ENCODE data around the gene SPSB2. TPM values are rescaled to one million over a fixed set of nuclear protein-coding genes. Genes with fewer than 3 reads are reported as not detected.

Gene SPSB2
- polyA plus RNA-seq, 1 of the 3 experiments (the other 2 are of a cell fraction), result 16.9 TPM

DNA sequence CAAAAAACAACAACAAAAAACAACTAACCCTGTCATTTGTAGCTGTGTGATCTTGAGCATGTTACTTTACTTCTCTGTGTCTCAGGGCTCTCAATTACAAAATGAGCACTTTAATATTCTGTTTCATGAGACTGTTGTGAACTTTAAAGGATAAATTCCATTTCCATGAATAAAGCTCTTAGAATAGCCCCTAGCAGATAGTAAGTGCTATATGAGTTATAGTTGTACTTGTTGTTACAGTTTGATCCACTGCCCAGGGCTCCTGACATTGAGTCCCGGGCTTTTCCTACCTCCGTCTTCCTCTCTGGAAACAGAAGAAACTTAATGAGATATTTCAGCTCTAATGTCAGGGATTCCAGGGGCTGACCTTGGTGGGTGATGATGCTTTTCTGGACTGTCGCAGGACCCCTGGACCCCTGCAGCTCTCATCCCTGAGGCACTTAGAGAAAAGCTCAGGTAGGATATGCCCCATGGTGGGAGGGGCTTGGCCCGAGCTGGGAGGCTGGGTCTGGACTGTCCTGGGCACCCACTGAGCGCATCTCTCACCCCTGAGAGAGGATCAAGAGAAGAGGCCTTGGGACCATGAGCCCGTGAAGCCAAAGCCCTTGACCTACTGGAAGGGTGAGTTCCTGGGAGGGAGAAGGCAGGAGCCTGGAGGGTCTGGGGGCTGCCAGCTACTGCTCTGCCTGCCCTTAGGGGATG, 39.8 kb downstream of the SPSB2 start:
- Histone ChIP-seq H3K9me2 (no peaks in the 10 kb centered on the region), H3F3A (replicated peaks; ENCODE audit: insufficient read depth) (no peaks in the 10 kb centered on the region), H3K4me2 (no peak overlapping the region), H3K27me3 (ENCODE audit: insufficient read depth) (no peaks in the 10 kb centered on the region), H3K36me3 (replicated peaks in 1 of 2; ENCODE audit: control insufficient read depth in 1 of 2, insufficient read depth in 2 of 2, low read length in 1 of 2) (peaks cover 40 to 59% of the 10 kb centered on the region in 2 experiments), H3K27ac (ENCODE audit: low read depth in 2 of 2, low read length in 1 of 2) (no peak overlapping the region), H3K4me3 (ENCODE audit: low read depth in 2 of 2, low read length in 1 of 2) (no peak overlapping the region), H3K9ac (no peak overlapping the region), H2AFZ (ENCODE audit: low read depth) (no peak overlapping the region), H3K79me2 (ENCODE audit: insufficient read depth) (peaks cover 26% of the 10 kb centered on the region), H3K9me3 (no peaks in the 10 kb centered on the region), H3K4me1 (ENCODE audit: control insufficient read depth in 1 of 2, insufficient read depth in 2 of 2, low read depth in 1 of 2, low read length in 1 of 2) (peaks cover 0 to 11% of the 10 kb centered on the region in 2 experiments; a peak in 1 of 4 replicates), H4K20me1 (ENCODE audit: insufficient read depth) (0 out of 2 replicates have a peak, but pooled peaks cover 11% of the 10 kb centered on the region)
- TF ChIP-seq MXI1 (IDR thresholded peaks at IDR 0.05; ENCODE audit: low read depth, low read length) (no peak), RAD21 (IDR thresholded peaks at IDR 0.05; ENCODE audit: low read length) (no peak), POLR2AphosphoS5 (IDR thresholded peaks at IDR 0.05; ENCODE audit: low read depth, low read length) (no peak), RCOR1 (IDR thresholded peaks at IDR 0.05; ENCODE audit: low read length) (no peak), RFX5 (IDR thresholded peaks at IDR 0.05; ENCODE audit: low read length) (no peak), CHD2 (IDR thresholded peaks at IDR 0.05; ENCODE audit: low read length, partially characterized antibody) (no peak), TCF12 (IDR thresholded peaks at IDR 0.05) (no peak)
- TF ChIP-seq, protein P1, sequence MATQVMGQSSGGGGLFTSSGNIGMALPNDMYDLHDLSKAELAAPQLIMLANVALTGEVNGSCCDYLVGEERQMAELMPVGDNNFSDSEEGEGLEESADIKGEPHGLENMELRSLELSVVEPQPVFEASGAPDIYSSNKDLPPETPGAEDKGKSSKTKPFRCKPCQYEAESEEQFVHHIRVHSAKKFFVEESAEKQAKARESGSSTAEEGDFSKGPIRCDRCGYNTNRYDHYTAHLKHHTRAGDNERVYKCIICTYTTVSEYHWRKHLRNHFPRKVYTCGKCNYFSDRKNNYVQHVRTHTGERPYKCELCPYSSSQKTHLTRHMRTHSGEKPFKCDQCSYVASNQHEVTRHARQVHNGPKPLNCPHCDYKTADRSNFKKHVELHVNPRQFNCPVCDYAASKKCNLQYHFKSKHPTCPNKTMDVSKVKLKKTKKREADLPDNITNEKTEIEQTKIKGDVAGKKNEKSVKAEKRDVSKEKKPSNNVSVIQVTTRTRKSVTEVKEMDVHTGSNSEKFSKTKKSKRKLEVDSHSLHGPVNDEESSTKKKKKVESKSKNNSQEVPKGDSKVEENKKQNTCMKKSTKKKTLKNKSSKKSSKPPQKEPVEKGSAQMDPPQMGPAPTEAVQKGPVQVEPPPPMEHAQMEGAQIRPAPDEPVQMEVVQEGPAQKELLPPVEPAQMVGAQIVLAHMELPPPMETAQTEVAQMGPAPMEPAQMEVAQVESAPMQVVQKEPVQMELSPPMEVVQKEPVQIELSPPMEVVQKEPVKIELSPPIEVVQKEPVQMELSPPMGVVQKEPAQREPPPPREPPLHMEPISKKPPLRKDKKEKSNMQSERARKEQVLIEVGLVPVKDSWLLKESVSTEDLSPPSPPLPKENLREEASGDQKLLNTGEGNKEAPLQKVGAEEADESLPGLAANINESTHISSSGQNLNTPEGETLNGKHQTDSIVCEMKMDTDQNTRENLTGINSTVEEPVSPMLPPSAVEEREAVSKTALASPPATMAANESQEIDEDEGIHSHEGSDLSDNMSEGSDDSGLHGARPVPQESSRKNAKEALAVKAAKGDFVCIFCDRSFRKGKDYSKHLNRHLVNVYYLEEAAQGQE (IDR thresholded peaks at IDR 0.05; ENCODE audit: low read depth, low read length), result no peak
- TF ChIP-seq, protein P2, sequence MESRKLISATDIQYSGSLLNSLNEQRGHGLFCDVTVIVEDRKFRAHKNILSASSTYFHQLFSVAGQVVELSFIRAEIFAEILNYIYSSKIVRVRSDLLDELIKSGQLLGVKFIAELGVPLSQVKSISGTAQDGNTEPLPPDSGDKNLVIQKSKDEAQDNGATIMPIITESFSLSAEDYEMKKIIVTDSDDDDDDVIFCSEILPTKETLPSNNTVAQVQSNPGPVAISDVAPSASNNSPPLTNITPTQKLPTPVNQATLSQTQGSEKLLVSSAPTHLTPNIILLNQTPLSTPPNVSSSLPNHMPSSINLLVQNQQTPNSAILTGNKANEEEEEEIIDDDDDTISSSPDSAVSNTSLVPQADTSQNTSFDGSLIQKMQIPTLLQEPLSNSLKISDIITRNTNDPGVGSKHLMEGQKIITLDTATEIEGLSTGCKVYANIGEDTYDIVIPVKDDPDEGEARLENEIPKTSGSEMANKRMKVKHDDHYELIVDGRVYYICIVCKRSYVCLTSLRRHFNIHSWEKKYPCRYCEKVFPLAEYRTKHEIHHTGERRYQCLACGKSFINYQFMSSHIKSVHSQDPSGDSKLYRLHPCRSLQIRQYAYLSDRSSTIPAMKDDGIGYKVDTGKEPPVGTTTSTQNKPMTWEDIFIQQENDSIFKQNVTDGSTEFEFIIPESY (IDR thresholded peaks at IDR 0.05; ENCODE audit: borderline replicate concordance, low read depth), result no peak
- DNase-seq, result no peak
- ChIA-PET CTCF (interaction anchor here (0.6 to 14.1 kb wide), 10 partner anchors 9 to 279 kb away, joined by 3 to 225 read pairs (median 6); partner anchors contain the start of genes CDCA3, GNB3, GPR162 and MLF2), POLR2A (interaction anchor here (2.0 kb wide), 1 partner anchor 20 kb away, joined by 5 read pairs; no protein-coding TSS in a partner anchor)
- WGBS (ENCODE audit: low lambda C conversion rate), result 98% methylated on average over 5 of the region's 6 CpGs

DNA sequence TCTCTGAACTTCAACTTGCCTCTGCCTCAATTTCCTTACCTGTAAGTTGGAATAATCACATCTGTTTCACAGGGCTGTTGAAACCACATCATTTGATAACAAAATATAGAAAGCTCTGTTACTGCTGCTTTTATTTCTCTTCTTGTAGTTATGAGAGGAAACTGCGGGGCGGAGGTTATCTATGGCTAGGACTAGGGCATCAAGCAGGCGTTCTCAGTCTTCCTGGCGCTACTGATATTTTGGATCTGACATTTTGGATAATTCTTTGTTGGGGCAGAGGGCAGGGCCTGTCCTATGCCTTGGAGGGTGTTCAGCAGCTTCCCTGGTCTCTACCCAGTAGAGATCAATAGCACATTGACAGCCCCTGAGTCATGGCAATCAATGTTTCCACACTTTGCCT, 41.0 kb downstream of the SPSB2 start:
- H3K9me2 ChIP-seq, result no peaks in the 10 kb centered on the region
- no peak overlapping the region for H3K4me2 ChIP-seq
- H3K27me3 ChIP-seq (ENCODE audit: insufficient read depth), result no peaks in the 10 kb centered on the region
- WGBS (ENCODE audit: low lambda C conversion rate), result 99% methylated on average over 4 of the region's 4 CpGs
- TF ChIP-seq YY1 (IDR thresholded peaks at IDR 0.05; ENCODE audit: low read depth) (no peak), FOSL2 (IDR thresholded peaks at IDR 0.05; ENCODE audit: borderline replicate concordance, low read depth) (no peak), JUND (IDR thresholded peaks at IDR 0.05) (no peak), TAF1 (IDR thresholded peaks at IDR 0.05; ENCODE audit: borderline replicate concordance, low read depth, low read length) (no peak), TEAD4 (IDR thresholded peaks at IDR 0.05; ENCODE audit: borderline replicate concordance, insufficient read depth) (no peak), NRF1 (IDR thresholded peaks at IDR 0.05; ENCODE audit: low read depth, low read length) (no peak), FOXM1 (IDR thresholded peaks at IDR 0.05; ENCODE audit: low read depth) (no peak), CHD2 (IDR thresholded peaks at IDR 0.05; ENCODE audit: low read length, partially characterized antibody) (no peak), MXI1 (IDR thresholded peaks at IDR 0.05; ENCODE audit: low read depth, low read length) (no peak), NFIC (IDR thresholded peaks at IDR 0.05; ENCODE audit: borderline replicate concordance) (no peak), RFX5 (IDR thresholded peaks at IDR 0.05; ENCODE audit: low read length) (no peak)
- peaks cover 2 to 18% of the 10 kb centered on the region in 2 experiments; a peak in 2 of 4 replicates for H3K4me1 ChIP-seq (ENCODE audit: control insufficient read depth in 1 of 2, insufficient read depth in 2 of 2, low read depth in 1 of 2, low read length in 1 of 2)
- no peak overlapping the region for H3K27ac ChIP-seq (ENCODE audit: low read depth in 2 of 2, low read length in 1 of 2)
- no peak overlapping the region for H3K9ac ChIP-seq
- peaks cover 31% of the 10 kb centered on the region for H3K79me2 ChIP-seq (ENCODE audit: insufficient read depth)
- no peak overlapping the region for H3K4me3 ChIP-seq (ENCODE audit: low read depth in 2 of 2, low read length in 1 of 2)
- H4K20me1 ChIP-seq (ENCODE audit: insufficient read depth), result 0 out of 2 replicates have a peak, but pooled peaks cover 11% of the 10 kb centered on the region
- no peak for DNase-seq
- CTCF ChIA-PET, result interaction anchor here (0.7 to 14.1 kb wide), 5 partner anchors 16 to 229 kb away, joined by 3 to 246 read pairs (median 3); partner anchors contain the start of genes CDCA3, GNB3, MLF2 and USP5
- H3K9me3 ChIP-seq, result no peaks in the 10 kb centered on the region
- POLR2A ChIA-PET, result interaction anchor here (2.0 kb wide), 1 partner anchor 21 kb away, joined by 5 read pairs; no protein-coding TSS in a partner anchor
- H2AFZ ChIP-seq (ENCODE audit: low read depth), result no peak overlapping the region
- H3F3A ChIP-seq (replicated peaks; ENCODE audit: insufficient read depth), result peaks cover under 1% of the 10 kb centered on the region
- peaks cover 32 to 46% of the 10 kb centered on the region in 2 experiments for H3K36me3 ChIP-seq (replicated peaks in 1 of 2; ENCODE audit: control insufficient read depth in 1 of 2, insufficient read depth in 2 of 2, low read length in 1 of 2)

All from SK-N-SH (cell line).